OCI-LY1 (cell line): ENCODE data around the gene BST1.

ENCODE experiments used
- EZH2 ChIP-seq: fragments of 200-600 bp; sonication (generic), shearing (Covaris generic); IDR thresholded peaks from 2 replicates; pipeline ENCODE4 v1.8.0; 2017; ENCODE audit warnings: borderline replicate concordance, mixed run types, mild to moderate bottlenecking, antibody characterized with exemption, low read length, moderate library complexity, mixed read lengths
- TF ChIP-seq, protein P1 (sequence below): fragments of 200-600 bp; sonication (generic), shearing (Covaris generic); IDR thresholded peaks from 2 replicates; pipeline ENCODE4 v1.5.1; 2017; ENCODE audit warnings: mild to moderate bottlenecking, antibody characterized with exemption, low read length, moderate library complexity, mixed read lengths

DNA sequence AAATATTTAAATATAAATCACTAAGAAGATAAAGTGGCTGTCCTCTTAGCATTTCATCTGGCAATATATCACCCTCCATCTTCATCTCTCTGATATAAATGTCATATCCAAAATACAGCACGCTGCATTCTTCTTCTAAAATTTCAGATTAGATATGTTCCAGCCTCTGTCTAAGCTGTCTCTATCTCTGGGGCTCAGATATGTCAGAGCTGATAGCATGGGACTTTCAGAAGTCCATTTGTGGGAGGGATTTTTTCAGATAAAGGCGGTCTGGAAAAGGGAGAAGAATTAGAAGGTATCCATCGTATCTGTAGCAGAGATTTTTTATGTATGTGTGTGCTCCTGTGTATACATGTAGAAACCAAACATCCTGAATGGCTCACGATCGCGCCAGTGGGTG lies 50.2 kb downstream of the BST1 start:
- TF ChIP-seq, protein P1, sequence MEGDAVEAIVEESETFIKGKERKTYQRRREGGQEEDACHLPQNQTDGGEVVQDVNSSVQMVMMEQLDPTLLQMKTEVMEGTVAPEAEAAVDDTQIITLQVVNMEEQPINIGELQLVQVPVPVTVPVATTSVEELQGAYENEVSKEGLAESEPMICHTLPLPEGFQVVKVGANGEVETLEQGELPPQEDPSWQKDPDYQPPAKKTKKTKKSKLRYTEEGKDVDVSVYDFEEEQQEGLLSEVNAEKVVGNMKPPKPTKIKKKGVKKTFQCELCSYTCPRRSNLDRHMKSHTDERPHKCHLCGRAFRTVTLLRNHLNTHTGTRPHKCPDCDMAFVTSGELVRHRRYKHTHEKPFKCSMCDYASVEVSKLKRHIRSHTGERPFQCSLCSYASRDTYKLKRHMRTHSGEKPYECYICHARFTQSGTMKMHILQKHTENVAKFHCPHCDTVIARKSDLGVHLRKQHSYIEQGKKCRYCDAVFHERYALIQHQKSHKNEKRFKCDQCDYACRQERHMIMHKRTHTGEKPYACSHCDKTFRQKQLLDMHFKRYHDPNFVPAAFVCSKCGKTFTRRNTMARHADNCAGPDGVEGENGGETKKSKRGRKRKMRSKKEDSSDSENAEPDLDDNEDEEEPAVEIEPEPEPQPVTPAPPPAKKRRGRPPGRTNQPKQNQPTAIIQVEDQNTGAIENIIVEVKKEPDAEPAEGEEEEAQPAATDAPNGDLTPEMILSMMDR = no peak
- TF ChIP-seq EZH2 = no peak
